OCI-LY3 (cell line): Measurements from ENCODE around the gene RDH11.

ENCODE experiments used
- H2AFZ ChIP-seq: fragments of 200-600, 300-600 bp; shearing (Covaris generic); 2 replicates; pipeline ENCODE4 v1.6.0; 2014; ENCODE audit warnings: antibody characterized with exemption, low read depth, low read length
- H3K27ac ChIP-seq: fragments of 200-600, 300-600 bp; sonication (generic); 2 replicates; pipeline ENCODE4 v1.5.1; 2014; ENCODE audit warnings: mild to moderate bottlenecking, low read length, moderate library complexity, mixed read lengths
- H3K27me3 ChIP-seq: fragments of 200-600, 300-600 bp; sonication (generic); 2 replicates; pipeline ENCODE4 v1.6.1; 2014; ENCODE audit warnings: low read depth, low read length, mixed read lengths
- H3K36me3 ChIP-seq: fragments of 200-600, 300-600 bp; sonication (generic); replicated peaks from 2 replicates; pipeline ENCODE3; 2014; ENCODE audit warnings: low read depth, low read length, mixed read lengths
- H3K4me1 ChIP-seq: fragments of 300-600, 200-600 bp; sonication (generic); 2 replicates; pipeline ENCODE4 v1.6.1; 2014; ENCODE audit warnings: low read length, mixed read lengths
- H3K4me2 ChIP-seq: fragments of 200-600, 300-600 bp; sonication (generic); 2 replicates; pipeline ENCODE4 v1.6.1; 2014; ENCODE audit warnings: low read length, mixed read lengths
- H3K4me3 ChIP-seq: fragments of 300-600, 200-600 bp; sonication (generic); 2 replicates; pipeline ENCODE4 v1.5.1; 2014; ENCODE audit warnings: antibody characterized with exemption, mild to moderate bottlenecking, low read length, moderate library complexity
- H3K79me2 ChIP-seq: fragments of 300-600, 200-600 bp; shearing (Covaris generic); 2 replicates; pipeline ENCODE4 v1.6.1; 2014; ENCODE audit warnings: mild to moderate bottlenecking, low read length, mixed read lengths
- H3K9ac ChIP-seq: fragments of 300-600, 200-600 bp; shearing (Covaris generic); 2 replicates; pipeline ENCODE4 v1.6.0; 2014; ENCODE audit warnings: mild to moderate bottlenecking, low read length, moderate library complexity
- H3K9me3 ChIP-seq: fragments of 200-600, 300-600 bp; shearing (Covaris generic); 2 replicates; pipeline ENCODE4 v1.6.1; 2014; ENCODE audit warnings: low read length, mixed read lengths; ENCODE audit not compliant: insufficient read depth
- H4K20me1 ChIP-seq: fragments of 200-600, 300-600 bp; sonication (generic); 2 replicates; pipeline ENCODE4 v1.6.1; 2016; ENCODE audit warnings: low read length, mixed read lengths; ENCODE audit not compliant: insufficient read depth
- EZH2phosphoT487 ChIP-seq: fragments of 200-600 bp; shearing (Covaris generic); IDR thresholded peaks from 2 replicates; pipeline ENCODE4 v1.6.1; 2018; ENCODE audit warnings: antibody characterized with exemption, mixed run types, low read depth
- TF ChIP-seq, protein P1 (sequence below): fragments of 200-600, 300-600 bp; sonication (generic); IDR thresholded peaks from 2 replicates; pipeline ENCODE4 v1.5.1; 2014; ENCODE audit warnings: antibody characterized with exemption, low read length, low read depth

RDH11 gene

DNA sequence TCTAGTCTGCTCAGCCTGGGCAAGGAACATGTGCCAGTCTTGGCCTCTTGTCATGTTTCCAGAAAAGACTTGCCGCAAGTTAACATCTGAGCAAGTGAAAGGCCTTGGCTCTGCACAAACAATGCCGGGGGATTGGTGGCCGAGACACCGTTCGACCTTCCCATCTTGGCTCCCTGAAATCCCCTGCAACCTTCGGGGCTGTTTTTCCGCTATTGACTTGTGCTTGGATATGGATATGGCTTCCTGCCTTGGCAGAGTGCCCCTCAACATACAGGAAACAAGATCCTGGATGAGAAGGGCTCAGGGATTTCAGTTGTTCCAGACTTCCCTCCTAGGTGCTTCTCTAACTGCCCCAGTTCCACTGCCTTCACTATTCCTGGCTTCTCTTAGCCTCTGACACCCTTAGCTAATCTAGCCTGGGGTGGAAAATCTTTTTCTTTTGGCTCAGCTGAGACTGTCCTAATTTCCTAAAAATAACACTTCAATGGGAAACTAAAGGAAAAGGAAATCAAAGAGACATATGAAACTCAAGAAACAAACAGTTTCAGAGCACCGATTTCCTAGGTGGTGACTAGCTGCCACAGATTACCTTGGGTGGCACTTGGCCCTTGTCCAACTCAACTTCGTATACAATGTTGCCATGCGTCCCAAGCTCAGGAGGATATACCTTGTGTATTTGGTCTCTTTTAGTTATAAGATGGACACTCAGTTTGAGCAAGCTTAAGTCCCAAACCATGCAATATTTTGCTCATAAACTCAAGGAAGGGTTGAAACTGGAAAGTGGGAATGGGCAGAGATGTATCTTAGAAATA, 40.0 kb upstream of the RDH11 start:
- no peaks in the 10 kb centered on the region for H3K79me2 ChIP-seq
- no peak overlapping the region for H3K4me2 ChIP-seq
- H3K4me3 ChIP-seq: no peak overlapping the region
- no peaks in the 10 kb centered on the region for H3K36me3 ChIP-seq
- no peaks in the 10 kb centered on the region for H3K27me3 ChIP-seq
- TF ChIP-seq, protein P1, sequence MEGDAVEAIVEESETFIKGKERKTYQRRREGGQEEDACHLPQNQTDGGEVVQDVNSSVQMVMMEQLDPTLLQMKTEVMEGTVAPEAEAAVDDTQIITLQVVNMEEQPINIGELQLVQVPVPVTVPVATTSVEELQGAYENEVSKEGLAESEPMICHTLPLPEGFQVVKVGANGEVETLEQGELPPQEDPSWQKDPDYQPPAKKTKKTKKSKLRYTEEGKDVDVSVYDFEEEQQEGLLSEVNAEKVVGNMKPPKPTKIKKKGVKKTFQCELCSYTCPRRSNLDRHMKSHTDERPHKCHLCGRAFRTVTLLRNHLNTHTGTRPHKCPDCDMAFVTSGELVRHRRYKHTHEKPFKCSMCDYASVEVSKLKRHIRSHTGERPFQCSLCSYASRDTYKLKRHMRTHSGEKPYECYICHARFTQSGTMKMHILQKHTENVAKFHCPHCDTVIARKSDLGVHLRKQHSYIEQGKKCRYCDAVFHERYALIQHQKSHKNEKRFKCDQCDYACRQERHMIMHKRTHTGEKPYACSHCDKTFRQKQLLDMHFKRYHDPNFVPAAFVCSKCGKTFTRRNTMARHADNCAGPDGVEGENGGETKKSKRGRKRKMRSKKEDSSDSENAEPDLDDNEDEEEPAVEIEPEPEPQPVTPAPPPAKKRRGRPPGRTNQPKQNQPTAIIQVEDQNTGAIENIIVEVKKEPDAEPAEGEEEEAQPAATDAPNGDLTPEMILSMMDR: no peak
- TF ChIP-seq EZH2phosphoT487: no peak
- no peaks in the 10 kb centered on the region for H3K4me1 ChIP-seq
- no peak overlapping the region for H2AFZ ChIP-seq
- H4K20me1 ChIP-seq: no peaks in the 10 kb centered on the region
- H3K9ac ChIP-seq: no peak overlapping the region
- H3K9me3 ChIP-seq: no peaks in the 10 kb centered on the region
- H3K27ac ChIP-seq: no peak overlapping the region

DNA sequence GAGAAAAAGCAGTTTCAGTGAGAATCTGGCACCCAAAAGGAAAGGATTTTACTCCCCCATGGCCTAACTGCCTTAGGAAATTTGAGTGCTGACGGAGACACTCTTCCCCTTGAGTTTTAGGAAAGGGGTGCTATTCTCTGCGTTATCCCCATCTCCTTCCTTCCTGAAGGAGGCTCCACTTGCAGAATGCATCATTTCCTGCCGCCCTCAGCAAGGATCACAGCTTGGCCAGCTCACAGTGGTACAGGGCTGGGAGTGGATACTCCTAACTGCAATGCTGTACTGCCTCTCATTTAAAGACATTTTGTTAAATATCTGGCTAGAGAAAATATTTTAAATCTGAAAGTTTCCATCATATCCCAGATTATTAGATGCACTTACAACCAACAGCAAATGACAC, 39.1 kb upstream of the RDH11 start:
- Histone ChIP-seq H3K4me3 (no peak overlapping the region), H3K27ac (no peak overlapping the region), H3K9me3 (no peaks in the 10 kb centered on the region), H3K79me2 (no peaks in the 10 kb centered on the region), H3K27me3 (0 out of 2 replicates have a peak, but pooled peaks cover 6% of the 10 kb centered on the region), H3K4me2 (no peak overlapping the region), H3K36me3 (no peaks in the 10 kb centered on the region), H2AFZ (no peak overlapping the region), H4K20me1 (no peaks in the 10 kb centered on the region), H3K9ac (no peak overlapping the region), H3K4me1 (no peaks in the 10 kb centered on the region)
- TF ChIP-seq EZH2phosphoT487: no peak
- TF ChIP-seq, protein P1: no peak

DNA sequence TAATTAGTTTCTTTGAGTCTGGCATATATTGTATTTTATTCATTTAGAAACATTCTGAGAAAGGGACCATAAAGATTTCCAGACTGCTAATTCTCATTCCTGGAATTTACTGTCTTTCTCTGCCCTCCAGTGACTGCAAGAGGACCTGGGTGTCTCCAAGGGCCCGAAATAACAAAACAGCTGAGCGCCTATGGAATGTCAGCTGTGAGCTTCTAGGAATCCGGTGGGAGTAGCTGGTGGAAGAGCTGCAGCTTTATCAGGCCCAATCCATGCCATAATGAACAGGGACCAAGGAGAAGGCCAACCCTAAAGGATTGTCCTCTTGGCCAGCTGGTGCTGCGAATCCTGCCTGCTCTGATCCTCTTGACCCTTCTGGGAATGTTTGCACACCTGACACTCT, 38.1 kb upstream of the RDH11 start:
- Histone ChIP-seq H2AFZ (no peak overlapping the region), H3K27me3 (0 out of 2 replicates have a peak, but pooled peaks cover 6% of the 10 kb centered on the region), H3K4me1 (no peaks in the 10 kb centered on the region), H3K4me2 (no peak overlapping the region), H3K4me3 (no peak overlapping the region), H3K27ac (no peak overlapping the region), H3K79me2 (no peaks in the 10 kb centered on the region), H3K36me3 (no peaks in the 10 kb centered on the region), H4K20me1 (no peaks in the 10 kb centered on the region), H3K9me3 (no peaks in the 10 kb centered on the region), H3K9ac (no peak overlapping the region)
- TF ChIP-seq, protein P1: no peak
- no peak for TF ChIP-seq EZH2phosphoT487

DNA sequence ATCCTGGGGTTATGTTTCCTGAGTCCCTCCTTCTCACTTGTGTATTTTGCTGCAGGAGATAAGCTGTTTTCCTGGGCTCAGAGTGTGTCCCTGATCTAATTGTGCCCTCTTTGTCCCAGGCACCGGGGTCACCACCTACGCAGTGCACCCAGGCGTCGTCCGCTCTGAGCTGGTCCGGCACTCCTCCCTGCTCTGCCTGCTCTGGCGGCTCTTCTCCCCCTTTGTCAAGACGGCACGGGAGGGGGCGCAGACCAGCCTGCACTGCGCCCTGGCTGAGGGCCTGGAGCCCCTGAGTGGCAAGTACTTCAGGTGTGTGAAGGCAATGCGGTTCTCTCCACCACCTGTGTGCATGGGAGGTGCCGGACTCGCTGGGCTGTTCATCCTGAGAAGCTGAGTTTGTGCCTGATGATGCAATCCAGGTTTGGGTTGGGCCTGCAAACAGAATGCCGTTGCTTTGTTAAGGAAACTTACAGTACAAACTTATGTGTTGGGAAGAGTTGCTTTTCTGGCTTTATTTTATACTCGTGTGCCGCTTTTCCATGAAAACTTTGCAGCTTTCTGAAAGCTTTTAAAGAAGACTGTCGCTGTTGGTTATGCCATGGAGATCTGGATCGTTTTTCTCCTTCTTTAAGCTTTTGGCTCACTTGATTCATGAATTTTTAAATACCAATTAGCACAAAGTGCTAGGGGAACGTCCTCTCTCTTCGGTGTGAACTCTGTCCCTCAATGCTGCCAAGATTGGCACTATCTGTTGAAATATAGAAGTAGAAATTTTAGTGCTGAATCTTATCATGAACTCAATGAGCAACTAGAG, 33.7 kb upstream of the RDH11 start:
- Histone ChIP-seq H3K27me3 (0 out of 2 replicates have a peak, but pooled peaks cover 6% of the 10 kb centered on the region), H3K9ac (no peak overlapping the region), H3K4me2 (no peak overlapping the region), H2AFZ (no peak overlapping the region), H3K27ac (no peak overlapping the region), H3K4me3 (no peak overlapping the region), H3K4me1 (no peaks in the 10 kb centered on the region), H3K79me2 (no peaks in the 10 kb centered on the region), H3K9me3 (no peaks in the 10 kb centered on the region), H4K20me1 (no peaks in the 10 kb centered on the region), H3K36me3 (no peaks in the 10 kb centered on the region)
- TF ChIP-seq EZH2phosphoT487: no peak
- TF ChIP-seq, protein P1: no peak
